ENCODE data around the gene STAG3. TPM values are rescaled to one million over a fixed set of nuclear protein-coding genes. Genes with fewer than 3 reads are reported as not detected.
A peak's percentile ranks its signal among the peaks of the same experiment; 100 is the strongest.

STAG3 gene
- total and polyA plus RNA-seq, 9 of the 15 experiments (the other 6 are each of a cell fraction or from before 2014, with no cell fraction given), result 0.54 to 2.5 (median 1.7) TPM

DNA sequence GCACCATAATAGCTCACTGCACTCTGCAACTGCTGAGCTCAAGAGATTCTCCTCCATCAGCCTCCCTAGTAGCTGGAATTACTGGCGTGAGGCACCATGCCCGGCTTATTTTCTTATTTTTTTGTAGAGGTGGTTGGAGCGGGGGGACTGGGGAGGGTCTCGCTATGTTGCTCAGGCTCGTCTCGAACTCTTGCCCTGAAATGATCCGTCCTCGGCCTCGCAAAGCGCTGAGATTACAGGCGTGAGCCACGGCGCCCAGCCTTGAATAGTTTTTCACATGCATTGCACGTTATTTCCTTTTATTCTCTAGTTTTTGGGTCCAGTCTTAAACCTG is 29.5 kb upstream of the STAG3 start:
- Histone ChIP-seq H3K4me1 (replicated peaks in 1 of 2; ENCODE audit: control insufficient read depth in 2 of 2, insufficient read depth in 2 of 2, low read length in 2 of 2) (peaks cover 14 to 32% of the 10 kb centered on the region in 2 experiments; a peak in 4 of 5 replicates), H3K9me3 (replicated peaks; ENCODE audit: control insufficient read depth, insufficient read depth, low read depth, low read length) (no peaks in the 10 kb centered on the region), H3K79me2 (ENCODE audit: control insufficient read depth, insufficient read depth, low read length) (peaks cover 18% of the 10 kb centered on the region), H3K27ac (ENCODE audit: extremely low read depth, low read depth, low read length) (peak overlapping the region; percentile 61; the same call in 2 of the 3 replicates), H3K4me2 (ENCODE audit: insufficient read depth, low read length) (peak overlapping the region; percentile 95), H3K36me3 (ENCODE audit: control insufficient read depth, insufficient read depth, low read length) (peaks cover 25% of the 10 kb centered on the region; the same call in 2 of the 3 replicates), H3K9me1 (ENCODE audit: control insufficient read depth, insufficient read depth, low read length) (no peaks in the 10 kb centered on the region), H3K27me3 (ENCODE audit: control insufficient read depth in 2 of 2, insufficient read depth in 2 of 2, low read length in 2 of 2) (no peaks in the 10 kb centered on the region), H4K20me1 (replicated peaks; ENCODE audit: control insufficient read depth, insufficient read depth, low read length) (no peaks in the 10 kb centered on the region), H2AFZ (ENCODE audit: low read depth, low read length) (peak overlapping the region; percentile 98), H3K4me3 (peak overlapping the region; percentile 26), H3K9ac (ENCODE audit: insufficient read depth in 1 of 2, low read depth in 2 of 2, low read length in 2 of 2) (peak overlapping the region; percentile 40 to 90)
- DNase-seq (ENCODE audit: extremely low read depth in 1 of 4, low spot score in 3 of 4), result no peak
- no TSS peak for BruUV-seq (replicated peaks)
- ATAC-seq, result no peak
- WGBS (ENCODE audit: insufficient coverage, low coverage, missing lambda C conversion rate), result 15% methylated on average over 14 of the region's 14 CpGs
- POLR2A ChIA-PET, result interaction anchor here (0.6 to 1.6 kb wide), 13 partner anchors 8 to 66 kb away, joined by 3 to 13 read pairs (median 4); partner anchors contain the start of genes AP4M1, COPS6 and MCM7
- intact Hi-C loops (cut with micrococcal nuclease), result loop anchor here (1.0 kb wide), 1 partner anchor 42 kb away; no protein-coding TSS in a partner anchor
- no peak for FAIRE-seq
- CTCF ChIA-PET (ENCODE audit: low intra/inter-chr PET ratio), result interaction anchor here (0.6 kb wide), 1 partner anchor 11 kb away, joined by 5 read pairs; the partner anchor contains the start of gene TRAPPC14
- in situ Hi-C loops (cut with MboI), result no loop called here
- TF ChIP-seq CBFB (CRISPR knock-in tag; IDR thresholded peaks at IDR 0.05) (peak; percentile 45), CREBBP (IDR thresholded peaks at IDR 0.05; ENCODE audit: low read depth, low read length) (no peak), ZFP30 (CRISPR knock-in tag; IDR thresholded peaks at IDR 0.05; ENCODE audit: borderline replicate concordance) (no peak), TOE1 (IDR thresholded peaks at IDR 0.05; ENCODE audit: borderline replicate concordance) (no peak), TOE1 (CRISPR knock-in tag; IDR thresholded peaks at IDR 0.05; ENCODE audit: borderline replicate concordance, low read depth) (no peak), ZNF133 (CRISPR knock-in tag; IDR thresholded peaks at IDR 0.05) (no peak), TCF3 (CRISPR knock-in tag; IDR thresholded peaks at IDR 0.05) (no peak), MCM2 (IDR thresholded peaks at IDR 0.05; ENCODE audit: low read depth) (no peak), ZNF57 (CRISPR knock-in tag; IDR thresholded peaks at IDR 0.05) (no peak)
- TF ChIP-seq, protein P1, sequence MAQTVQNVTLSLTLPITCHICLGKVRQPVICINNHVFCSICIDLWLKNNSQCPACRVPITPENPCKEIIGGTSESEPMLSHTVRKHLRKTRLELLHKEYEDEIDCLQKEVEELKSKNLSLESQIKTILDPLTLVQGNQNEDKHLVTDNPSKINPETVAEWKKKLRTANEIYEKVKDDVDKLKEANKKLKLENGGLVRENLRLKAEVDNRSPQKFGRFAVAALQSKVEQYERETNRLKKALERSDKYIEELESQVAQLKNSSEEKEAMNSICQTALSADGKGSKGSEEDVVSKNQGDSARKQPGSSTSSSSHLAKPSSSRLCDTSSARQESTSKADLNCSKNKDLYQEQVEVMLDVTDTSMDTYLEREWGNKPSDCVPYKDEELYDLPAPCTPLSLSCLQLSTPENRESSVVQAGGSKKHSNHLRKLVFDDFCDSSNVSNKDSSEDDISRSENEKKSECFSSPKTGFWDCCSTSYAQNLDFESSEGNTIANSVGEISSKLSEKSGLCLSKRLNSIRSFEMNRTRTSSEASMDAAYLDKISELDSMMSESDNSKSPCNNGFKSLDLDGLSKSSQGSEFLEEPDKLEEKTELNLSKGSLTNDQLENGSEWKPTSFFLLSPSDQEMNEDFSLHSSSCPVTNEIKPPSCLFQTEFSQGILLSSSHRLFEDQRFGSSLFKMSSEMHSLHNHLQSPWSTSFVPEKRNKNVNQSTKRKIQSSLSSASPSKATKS (CRISPR knock-in tag; IDR thresholded peaks at IDR 0.05), result no peak
- TF ChIP-seq, protein P2, sequence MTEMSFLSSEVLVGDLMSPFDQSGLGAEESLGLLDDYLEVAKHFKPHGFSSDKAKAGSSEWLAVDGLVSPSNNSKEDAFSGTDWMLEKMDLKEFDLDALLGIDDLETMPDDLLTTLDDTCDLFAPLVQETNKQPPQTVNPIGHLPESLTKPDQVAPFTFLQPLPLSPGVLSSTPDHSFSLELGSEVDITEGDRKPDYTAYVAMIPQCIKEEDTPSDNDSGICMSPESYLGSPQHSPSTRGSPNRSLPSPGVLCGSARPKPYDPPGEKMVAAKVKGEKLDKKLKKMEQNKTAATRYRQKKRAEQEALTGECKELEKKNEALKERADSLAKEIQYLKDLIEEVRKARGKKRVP (CRISPR knock-in tag; IDR thresholded peaks at IDR 0.05), result 0 out of 2 replicates have a peak, but pooled peaks have one; percentile 42
- TF ChIP-seq, protein P3, sequence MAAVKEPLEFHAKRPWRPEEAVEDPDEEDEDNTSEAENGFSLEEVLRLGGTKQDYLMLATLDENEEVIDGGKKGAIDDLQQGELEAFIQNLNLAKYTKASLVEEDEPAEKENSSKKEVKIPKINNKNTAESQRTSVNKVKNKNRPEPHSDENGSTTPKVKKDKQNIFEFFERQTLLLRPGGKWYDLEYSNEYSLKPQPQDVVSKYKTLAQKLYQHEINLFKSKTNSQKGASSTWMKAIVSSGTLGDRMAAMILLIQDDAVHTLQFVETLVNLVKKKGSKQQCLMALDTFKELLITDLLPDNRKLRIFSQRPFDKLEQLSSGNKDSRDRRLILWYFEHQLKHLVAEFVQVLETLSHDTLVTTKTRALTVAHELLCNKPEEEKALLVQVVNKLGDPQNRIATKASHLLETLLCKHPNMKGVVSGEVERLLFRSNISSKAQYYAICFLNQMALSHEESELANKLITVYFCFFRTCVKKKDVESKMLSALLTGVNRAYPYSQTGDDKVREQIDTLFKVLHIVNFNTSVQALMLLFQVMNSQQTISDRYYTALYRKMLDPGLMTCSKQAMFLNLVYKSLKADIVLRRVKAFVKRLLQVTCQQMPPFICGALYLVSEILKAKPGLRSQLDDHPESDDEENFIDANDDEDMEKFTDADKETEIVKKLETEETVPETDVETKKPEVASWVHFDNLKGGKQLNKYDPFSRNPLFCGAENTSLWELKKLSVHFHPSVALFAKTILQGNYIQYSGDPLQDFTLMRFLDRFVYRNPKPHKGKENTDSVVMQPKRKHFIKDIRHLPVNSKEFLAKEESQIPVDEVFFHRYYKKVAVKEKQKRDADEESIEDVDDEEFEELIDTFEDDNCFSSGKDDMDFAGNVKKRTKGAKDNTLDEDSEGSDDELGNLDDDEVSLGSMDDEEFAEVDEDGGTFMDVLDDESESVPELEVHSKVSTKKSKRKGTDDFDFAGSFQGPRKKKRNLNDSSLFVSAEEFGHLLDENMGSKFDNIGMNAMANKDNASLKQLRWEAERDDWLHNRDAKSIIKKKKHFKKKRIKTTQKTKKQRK (IDR thresholded peaks at IDR 0.05; ENCODE audit: borderline replicate concordance, low read depth, low read length), result no peak
- TF ChIP-seq, protein P4, sequence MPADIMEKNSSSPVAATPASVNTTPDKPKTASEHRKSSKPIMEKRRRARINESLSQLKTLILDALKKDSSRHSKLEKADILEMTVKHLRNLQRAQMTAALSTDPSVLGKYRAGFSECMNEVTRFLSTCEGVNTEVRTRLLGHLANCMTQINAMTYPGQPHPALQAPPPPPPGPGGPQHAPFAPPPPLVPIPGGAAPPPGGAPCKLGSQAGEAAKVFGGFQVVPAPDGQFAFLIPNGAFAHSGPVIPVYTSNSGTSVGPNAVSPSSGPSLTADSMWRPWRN (IDR thresholded peaks at IDR 0.05; ENCODE audit: low read depth), result no peak
- TF ChIP-seq, protein P5, sequence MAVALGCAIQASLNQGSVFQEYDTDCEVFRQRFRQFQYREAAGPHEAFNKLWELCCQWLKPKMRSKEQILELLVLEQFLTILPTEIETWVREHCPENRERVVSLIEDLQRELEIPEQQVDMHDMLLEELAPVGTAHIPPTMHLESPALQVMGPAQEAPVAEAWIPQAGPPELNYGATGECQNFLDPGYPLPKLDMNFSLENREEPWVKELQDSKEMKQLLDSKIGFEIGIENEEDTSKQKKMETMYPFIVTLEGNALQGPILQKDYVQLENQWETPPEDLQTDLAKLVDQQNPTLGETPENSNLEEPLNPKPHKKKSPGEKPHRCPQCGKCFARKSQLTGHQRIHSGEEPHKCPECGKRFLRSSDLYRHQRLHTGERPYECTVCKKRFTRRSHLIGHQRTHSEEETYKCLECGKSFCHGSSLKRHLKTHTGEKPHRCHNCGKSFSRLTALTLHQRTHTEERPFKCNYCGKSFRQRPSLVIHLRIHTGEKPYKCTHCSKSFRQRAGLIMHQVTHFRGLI (CRISPR knock-in tag; IDR thresholded peaks at IDR 0.05), result no peak

All from K562 (cell line).